LNCAP (cell line): ENCODE data around the gene NEDD4L.

Experiments
- TF ChIP-seq, protein P1 (sequence below): fragments of 450-650 bp; IDR thresholded peaks from 2 replicates; pipeline ENCODE4 v1.5.1; 2017; ENCODE audit warnings: mild to moderate bottlenecking

NEDD4L gene

DNA sequence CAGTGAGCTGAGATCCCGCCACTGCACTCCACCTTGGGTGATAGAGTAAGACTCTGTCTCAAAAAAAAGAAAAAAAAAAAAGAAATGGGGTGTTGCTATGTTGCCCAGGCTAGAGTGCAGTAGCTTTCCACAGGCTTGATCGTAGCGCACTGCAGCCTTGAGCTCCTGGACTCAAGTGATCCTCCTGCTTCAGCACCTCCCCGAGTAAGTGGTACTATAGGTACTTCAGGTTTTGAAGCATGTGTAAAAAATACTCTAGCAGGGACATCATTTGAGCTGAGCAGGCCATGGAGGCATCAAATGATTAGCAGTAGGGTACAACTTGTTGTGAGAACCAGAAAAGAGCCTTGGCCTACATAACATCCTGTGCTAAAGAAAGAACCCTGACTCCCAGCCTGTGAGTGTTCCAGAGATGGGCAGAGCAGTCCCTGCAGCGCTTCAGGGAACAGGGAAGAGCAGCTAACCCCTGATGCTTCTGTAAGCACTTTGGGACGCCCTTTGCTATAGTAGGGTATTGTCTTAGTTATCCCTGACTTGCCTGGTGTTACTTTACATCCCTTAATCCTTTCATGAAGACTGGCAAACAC, 119.1 kb downstream of the NEDD4L start:
- TF ChIP-seq, protein P1, sequence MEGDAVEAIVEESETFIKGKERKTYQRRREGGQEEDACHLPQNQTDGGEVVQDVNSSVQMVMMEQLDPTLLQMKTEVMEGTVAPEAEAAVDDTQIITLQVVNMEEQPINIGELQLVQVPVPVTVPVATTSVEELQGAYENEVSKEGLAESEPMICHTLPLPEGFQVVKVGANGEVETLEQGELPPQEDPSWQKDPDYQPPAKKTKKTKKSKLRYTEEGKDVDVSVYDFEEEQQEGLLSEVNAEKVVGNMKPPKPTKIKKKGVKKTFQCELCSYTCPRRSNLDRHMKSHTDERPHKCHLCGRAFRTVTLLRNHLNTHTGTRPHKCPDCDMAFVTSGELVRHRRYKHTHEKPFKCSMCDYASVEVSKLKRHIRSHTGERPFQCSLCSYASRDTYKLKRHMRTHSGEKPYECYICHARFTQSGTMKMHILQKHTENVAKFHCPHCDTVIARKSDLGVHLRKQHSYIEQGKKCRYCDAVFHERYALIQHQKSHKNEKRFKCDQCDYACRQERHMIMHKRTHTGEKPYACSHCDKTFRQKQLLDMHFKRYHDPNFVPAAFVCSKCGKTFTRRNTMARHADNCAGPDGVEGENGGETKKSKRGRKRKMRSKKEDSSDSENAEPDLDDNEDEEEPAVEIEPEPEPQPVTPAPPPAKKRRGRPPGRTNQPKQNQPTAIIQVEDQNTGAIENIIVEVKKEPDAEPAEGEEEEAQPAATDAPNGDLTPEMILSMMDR, result no peak

- TF ChIP-seq, protein P1, result no peak
Measured at GRCh38 chr18:58166278-58166844, 122.3 kb downstream of the NEDD4L start.

DNA sequence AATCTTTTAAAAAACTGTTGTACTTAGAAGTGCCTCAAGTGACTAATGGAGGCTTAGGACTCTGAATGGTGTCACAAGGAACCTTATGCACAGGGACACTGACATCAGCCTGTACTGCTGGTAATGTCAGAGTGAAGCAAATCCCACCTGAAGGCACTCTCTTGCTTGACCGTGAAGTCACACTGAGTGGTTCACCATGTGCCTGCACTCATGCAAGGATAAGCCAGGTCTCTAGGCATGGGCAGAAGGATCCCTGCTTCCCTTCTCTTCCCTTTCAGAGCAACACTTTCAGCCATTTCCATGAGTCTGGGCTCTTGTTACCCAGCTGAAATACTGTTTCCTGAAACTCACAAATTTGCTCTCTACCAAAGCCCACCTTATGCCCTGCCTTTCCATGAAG, 123.0 kb downstream of the NEDD4L start:
- TF ChIP-seq, protein P1, result no peak

- TF ChIP-seq, protein P1, result no peak
Measured at GRCh38 chr18:58168221-58168620, 124.2 kb downstream of the NEDD4L start.

GRCh38 chr18:58168993-58169392, 125.0 kb downstream of the NEDD4L start:
- TF ChIP-seq, protein P1, result no peak

- TF ChIP-seq, protein P1, result no peak
Measured at GRCh38 chr18:58169472-58169871, 125.4 kb downstream of the NEDD4L start.

GRCh38 chr18:58172031-58172430, 128.0 kb downstream of the NEDD4L start:
- TF ChIP-seq, protein P1, result no peak

GRCh38 chr18:58174285-58174684, 130.3 kb downstream of the NEDD4L start:
- TF ChIP-seq, protein P1, result no peak
